ENCODE results near the gene CCDC93. TPM values are rescaled to one million over a fixed set of nuclear protein-coding genes. Genes with fewer than 3 reads are reported as not detected.
A peak's percentile ranks its signal among the peaks of the same experiment; 100 is the strongest.

CCDC93 gene
- total RNA-seq, 2 experiments from 2014 or later: 22.9 to 25.5 TPM

DNA sequence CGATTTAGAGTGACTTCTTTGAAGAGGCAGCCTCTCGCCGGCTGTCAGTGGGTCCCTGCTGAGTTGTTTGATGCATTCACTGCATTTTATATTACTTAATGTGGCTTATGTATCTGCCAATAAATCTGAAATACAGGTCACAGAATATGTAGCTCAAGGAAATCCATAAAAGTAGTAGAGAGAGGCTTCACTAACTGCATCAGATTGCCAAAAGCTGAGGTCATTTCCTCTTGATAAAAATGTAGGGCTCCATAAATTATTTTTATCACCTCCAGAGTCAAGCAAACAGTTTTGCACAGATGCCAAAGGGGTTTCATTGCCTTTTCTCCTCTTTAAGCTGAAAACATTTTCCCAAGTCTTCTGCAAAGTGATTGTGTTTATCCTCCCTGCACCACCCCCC, 36.5 kb upstream of the CCDC93 start:
- Mint-ChIP-seq H3K9me3 (no peaks in the 10 kb centered on the region), H3K4me1 (peaks cover 3% of the 10 kb centered on the region), H3K27ac (no peak overlapping the region), H3K4me3 (no peak overlapping the region), H3K36me3 (no peaks in the 10 kb centered on the region), H3K27me3 (peaks cover 65% of the 10 kb centered on the region)
- DNase-seq: no peak

GRCh38 chr2:118049816-118050140, 35.9 kb upstream of the CCDC93 start:
- Mint-ChIP-seq H3K4me3 (no peak overlapping the region), H3K27ac (no peak overlapping the region), H3K36me3 (no peaks in the 10 kb centered on the region), H3K4me1 (peaks cover 3% of the 10 kb centered on the region), H3K9me3 (no peaks in the 10 kb centered on the region), H3K27me3 (peaks cover 65% of the 10 kb centered on the region)
- DNase-seq: no peak

- Mint-ChIP-seq H3K9me3 (no peaks in the 10 kb centered on the region), H3K4me1 (peaks cover 3% of the 10 kb centered on the region), H3K36me3 (no peaks in the 10 kb centered on the region), H3K4me3 (no peak overlapping the region), H3K27ac (no peak overlapping the region), H3K27me3 (peaks cover 67% of the 10 kb centered on the region)
- DNase-seq: no peak
These were observed 35.4 kb upstream of the CCDC93 start for GRCh38 chr2:118049140-118049815.

DNA sequence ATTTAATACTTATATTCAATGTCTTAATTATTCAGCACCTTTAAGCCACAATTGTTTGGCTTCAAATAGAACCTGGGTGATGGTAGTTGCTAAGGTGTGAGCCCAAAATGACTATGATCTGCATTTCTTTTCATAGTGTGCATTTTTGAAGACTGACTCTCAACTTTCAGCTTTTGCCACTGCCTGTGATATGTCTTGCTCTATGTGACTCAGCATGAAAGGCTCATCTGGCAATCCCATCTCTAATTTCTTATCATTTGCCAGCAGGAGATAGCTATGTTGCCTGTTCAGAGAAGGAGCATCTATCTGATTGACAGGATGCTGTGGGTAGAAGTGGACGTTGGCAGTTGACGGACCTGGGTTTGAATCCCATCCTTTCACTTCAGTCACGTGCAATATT, 34.5 kb upstream of the CCDC93 start:
- H3K4me1 Mint-ChIP-seq: peaks cover 3% of the 10 kb centered on the region
- no peak for DNase-seq
- no peak overlapping the region for H3K4me3 Mint-ChIP-seq
- H3K27me3 Mint-ChIP-seq: peaks cover 70% of the 10 kb centered on the region
- H3K36me3 Mint-ChIP-seq: no peaks in the 10 kb centered on the region
- no peaks in the 10 kb centered on the region for H3K9me3 Mint-ChIP-seq
- no peak overlapping the region for H3K27ac Mint-ChIP-seq

- Mint-ChIP-seq H3K4me1 (peaks cover 3% of the 10 kb centered on the region), H3K4me3 (no peak overlapping the region), H3K36me3 (no peaks in the 10 kb centered on the region), H3K27me3 (peaks cover 76% of the 10 kb centered on the region), H3K9me3 (no peaks in the 10 kb centered on the region), H3K27ac (no peak overlapping the region)
- no peak for DNase-seq
These were observed 33.5 kb upstream of the CCDC93 start for GRCh38 chr2:118047380-118047826.

- Mint-ChIP-seq H3K27me3 (peaks cover 74% of the 10 kb centered on the region), H3K4me1 (peaks cover 3% of the 10 kb centered on the region), H3K9me3 (no peaks in the 10 kb centered on the region), H3K27ac (no peak overlapping the region), H3K4me3 (no peak overlapping the region), H3K36me3 (no peaks in the 10 kb centered on the region)
- no peak for DNase-seq
These were observed 32.9 kb upstream of the CCDC93 start for GRCh38 chr2:118046634-118047210.

DNA sequence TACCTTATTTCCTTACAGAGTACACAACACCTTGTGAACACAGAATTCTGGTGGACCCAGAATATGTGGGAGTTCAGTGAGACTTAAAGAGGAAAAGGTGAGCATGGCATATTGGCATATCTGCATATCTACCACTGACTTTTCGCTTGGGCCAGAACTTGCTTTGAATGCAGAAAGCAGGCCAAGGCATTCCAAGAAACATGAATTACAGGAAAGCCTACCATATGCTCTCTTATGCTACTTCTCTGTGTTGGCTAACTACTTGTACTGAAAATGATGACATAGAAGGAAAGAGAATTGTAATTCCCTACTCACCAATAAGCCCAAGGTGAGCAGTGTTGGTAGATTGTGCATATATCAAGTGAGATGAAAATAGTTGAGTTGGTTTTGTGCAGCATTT, 31.4 kb upstream of the CCDC93 start:
- no peak for DNase-seq
- H3K4me1 Mint-ChIP-seq: peaks cover 3% of the 10 kb centered on the region
- no peaks in the 10 kb centered on the region for H3K9me3 Mint-ChIP-seq
- peaks cover 67% of the 10 kb centered on the region for H3K27me3 Mint-ChIP-seq
- no peaks in the 10 kb centered on the region for H3K36me3 Mint-ChIP-seq
- H3K4me3 Mint-ChIP-seq: no peak overlapping the region
- H3K27ac Mint-ChIP-seq: no peak overlapping the region

DNA sequence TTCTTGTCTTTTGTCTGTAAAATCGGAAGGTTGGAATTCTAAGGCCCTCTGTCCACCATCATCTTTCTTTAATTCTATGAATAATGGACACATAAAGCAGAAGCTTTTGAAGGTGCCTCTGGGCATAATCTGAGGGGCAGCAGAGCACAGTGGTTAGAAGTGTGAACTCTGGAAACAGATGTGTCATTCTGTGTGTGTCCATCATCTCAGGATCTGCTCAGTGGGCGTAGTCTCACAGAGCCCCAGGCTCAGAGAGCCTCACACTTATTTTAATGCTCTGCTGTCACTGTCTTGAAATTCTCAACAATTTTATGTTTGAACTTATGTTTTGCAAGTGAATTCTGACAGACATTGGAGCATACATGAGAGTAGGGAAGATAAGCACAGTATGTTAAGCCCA, 31.0 kb upstream of the CCDC93 start:
- no peaks in the 10 kb centered on the region for H3K9me3 Mint-ChIP-seq
- H3K4me3 Mint-ChIP-seq: no peak overlapping the region
- peaks cover 3% of the 10 kb centered on the region for H3K4me1 Mint-ChIP-seq
- no peak for DNase-seq
- H3K27ac Mint-ChIP-seq: no peak overlapping the region
- H3K36me3 Mint-ChIP-seq: no peaks in the 10 kb centered on the region
- H3K27me3 Mint-ChIP-seq: peaks cover 63% of the 10 kb centered on the region

- H3K27me3 Mint-ChIP-seq: peaks cover 62% of the 10 kb centered on the region
- no peak overlapping the region for H3K4me3 Mint-ChIP-seq
- H3K4me1 Mint-ChIP-seq: no peaks in the 10 kb centered on the region
- no peak overlapping the region for H3K27ac Mint-ChIP-seq
- no peaks in the 10 kb centered on the region for H3K9me3 Mint-ChIP-seq
- DNase-seq: no peak
- H3K36me3 Mint-ChIP-seq: no peaks in the 10 kb centered on the region
These were observed 30.3 kb upstream of the CCDC93 start for GRCh38 chr2:118044103-118044716.

DNA sequence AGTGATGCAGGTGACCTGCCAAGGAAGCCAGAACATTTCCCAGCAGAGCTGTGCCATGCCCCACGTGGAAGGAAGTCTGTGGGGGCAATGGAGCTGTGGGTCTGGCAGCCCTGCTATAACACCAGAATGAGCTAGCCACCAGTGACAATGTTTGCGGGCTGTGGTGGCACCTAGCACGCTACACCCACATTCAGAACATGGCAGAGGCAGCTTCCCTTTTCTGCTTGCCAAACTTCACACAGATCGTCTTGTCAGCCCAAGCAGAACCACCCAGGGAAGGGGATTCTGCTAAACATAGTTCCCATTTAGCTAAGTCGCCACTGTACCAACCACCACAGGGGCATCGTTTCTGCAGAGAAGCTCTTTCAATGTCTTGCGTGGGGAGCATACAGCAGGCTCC, 27.0 kb upstream of the CCDC93 start:
- Mint-ChIP-seq H3K4me1 (no peaks in the 10 kb centered on the region), H3K36me3 (peaks cover 2% of the 10 kb centered on the region), H3K27ac (no peak overlapping the region), H3K9me3 (peaks cover 6% of the 10 kb centered on the region), H3K27me3 (peaks cover 63% of the 10 kb centered on the region), H3K4me3 (no peak overlapping the region)
- DNase-seq: no peak

GRCh38 chr2:118032169-118033013, 18.5 kb upstream of the CCDC93 start:
- peaks cover 11% of the 10 kb centered on the region for H3K9me3 Mint-ChIP-seq
- H3K27me3 Mint-ChIP-seq: peaks cover 59% of the 10 kb centered on the region
- no peak overlapping the region for H3K4me3 Mint-ChIP-seq
- H3K27ac Mint-ChIP-seq: no peak overlapping the region
- DNase-seq: peak; percentile 10
- peaks cover 4% of the 10 kb centered on the region for H3K36me3 Mint-ChIP-seq
- H3K4me1 Mint-ChIP-seq: no peaks in the 10 kb centered on the region

DNA sequence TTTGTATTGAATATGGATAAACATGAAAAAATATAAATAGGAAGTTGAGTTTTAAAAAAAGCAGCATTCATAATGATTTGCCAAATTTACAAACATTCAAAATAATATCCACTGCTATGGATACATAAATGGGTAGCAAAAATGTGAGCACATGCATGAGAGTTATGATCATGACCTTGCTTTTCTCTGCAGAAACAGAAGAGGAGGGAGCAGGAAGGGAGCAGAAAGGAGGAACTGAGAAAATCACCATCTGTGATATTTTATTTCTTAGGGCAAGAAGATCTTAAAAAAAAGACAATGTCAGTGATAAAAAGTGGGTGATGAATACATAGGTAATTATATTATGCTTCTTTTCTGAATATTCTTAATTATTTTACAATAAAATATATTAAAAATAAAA, 17.7 kb upstream of the CCDC93 start:
- Mint-ChIP-seq H3K27ac (no peak overlapping the region), H3K4me3 (no peak overlapping the region), H3K36me3 (peaks cover 4% of the 10 kb centered on the region), H3K9me3 (peaks cover 9% of the 10 kb centered on the region), H3K27me3 (peaks cover 57% of the 10 kb centered on the region), H3K4me1 (no peaks in the 10 kb centered on the region)
- DNase-seq: no peak

DNA sequence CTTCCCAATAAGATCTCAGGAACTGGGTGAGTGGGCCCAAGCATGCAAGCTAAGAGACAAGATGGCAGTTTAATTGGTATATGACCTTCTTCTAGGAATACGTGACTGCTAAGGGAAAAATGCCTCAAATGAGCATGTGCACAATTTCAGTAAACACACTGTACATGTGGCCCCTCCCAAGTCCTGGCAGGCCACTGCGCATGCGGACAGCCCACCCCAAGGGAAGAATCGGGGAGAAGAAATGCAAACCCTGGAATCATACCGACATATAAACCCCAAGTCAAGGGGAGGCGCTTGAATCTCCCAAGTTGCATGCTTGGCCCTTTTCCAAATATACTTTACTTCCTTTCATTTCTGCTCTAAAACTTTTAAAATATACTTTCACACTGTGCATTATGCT, 15.2 kb upstream of the CCDC93 start:
- Mint-ChIP-seq H3K36me3 (no peaks in the 10 kb centered on the region), H3K27me3 (peaks cover 43% of the 10 kb centered on the region), H3K27ac (no peak overlapping the region), H3K4me1 (no peaks in the 10 kb centered on the region), H3K9me3 (no peaks in the 10 kb centered on the region), H3K4me3 (no peak overlapping the region)
- DNase-seq: no peak

DNA sequence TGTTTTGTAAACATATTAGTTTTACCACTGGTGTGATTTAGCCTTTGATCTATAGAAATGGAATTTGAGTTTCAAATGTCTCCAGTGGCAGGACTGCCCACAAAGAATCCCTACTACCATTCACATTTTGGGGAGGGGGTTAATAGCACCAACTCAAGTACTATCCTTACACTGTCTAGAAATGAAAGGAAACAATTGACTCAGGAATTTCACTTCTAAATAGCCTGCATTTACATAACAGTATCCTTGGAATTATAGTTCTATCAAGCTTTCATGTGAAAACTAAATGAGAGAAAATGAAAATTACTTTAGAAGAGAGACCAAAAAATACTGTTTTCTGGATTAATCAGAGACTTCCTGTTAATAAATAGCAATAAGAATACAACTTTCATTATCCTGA, 7.5 kb upstream of the CCDC93 start:
- Mint-ChIP-seq H3K27ac (no peak overlapping the region), H3K27me3 (peaks cover 15% of the 10 kb centered on the region), H3K4me1 (peaks cover 5% of the 10 kb centered on the region), H3K9me3 (no peaks in the 10 kb centered on the region), H3K36me3 (no peaks in the 10 kb centered on the region), H3K4me3 (no peak overlapping the region)
- DNase-seq: no peak

DNA sequence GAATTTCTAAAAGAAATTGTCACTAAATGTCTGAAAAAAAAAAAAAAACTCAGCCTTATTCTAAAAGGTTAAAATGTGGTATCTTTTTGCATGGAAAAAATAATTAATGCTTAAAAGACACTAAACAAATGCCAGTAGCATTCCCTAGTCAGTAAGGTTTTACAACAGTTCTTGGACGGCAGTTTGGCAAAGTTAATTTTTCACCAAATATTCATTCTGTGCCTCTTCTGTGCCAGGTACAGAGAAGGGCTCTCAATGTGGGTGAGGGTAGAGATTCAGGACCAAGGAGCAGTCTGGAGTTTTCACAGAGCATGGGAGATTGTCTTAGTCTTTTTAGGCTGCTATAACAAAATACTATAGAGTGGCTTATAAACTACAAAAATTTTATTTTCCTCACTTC, 6.0 kb upstream of the CCDC93 start:
- no peak for DNase-seq
- Mint-ChIP-seq H3K4me1 (peaks cover 7% of the 10 kb centered on the region), H3K27ac (no peak overlapping the region), H3K27me3 (peaks cover 12% of the 10 kb centered on the region), H3K4me3 (no peak overlapping the region), H3K9me3 (no peaks in the 10 kb centered on the region), H3K36me3 (no peaks in the 10 kb centered on the region)

Measured in activated naive CD8-positive, alpha-beta T cell treated with anti-CD3 and anti-CD28 coated beads for 36 hours (primary cell).